HG03103 (cell line): Measurements from ENCODE around the gene ACTR3C.
"Not testable (repeated sequence)": the region's sequence is repeated elsewhere in the genome, so short reads cannot be mapped to it uniquely, and the experiment has no call there.

Experiments
- ATAC-seq: cut with Tn5 transposase; IDR thresholded peaks from one replicate; pipeline ENCODE4 v1.9.1; 2021; ENCODE audit warnings: low read depth; ENCODE audit not compliant: unreplicated experiment

Gene ACTR3C

GRCh38 chr7:150314639-150315239 is 8.6 kb downstream of the ACTR3C start:
- no peak for ATAC-seq

DNA sequence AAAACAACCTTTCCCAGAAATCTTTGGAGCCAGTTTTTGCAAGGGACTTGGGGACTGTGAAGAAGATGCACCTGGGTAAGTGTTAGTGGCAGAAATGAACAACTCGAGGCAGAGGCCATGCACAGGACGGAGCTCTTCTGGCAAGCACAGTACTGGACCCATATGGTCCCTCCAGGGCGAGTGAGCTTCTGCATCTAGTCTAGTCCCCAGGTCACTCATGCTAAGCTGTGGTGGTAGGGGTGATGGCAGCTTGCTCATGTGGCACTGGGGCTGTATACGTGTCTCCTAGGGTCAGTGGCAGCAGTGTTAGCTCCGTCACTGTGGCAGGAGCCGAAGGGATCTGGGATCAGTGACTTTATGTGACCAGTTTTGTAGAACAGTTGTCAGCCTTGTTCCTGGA is 9.5 kb downstream of the ACTR3C start:
- ATAC-seq: no peak

GRCh38 chr7:150313367-150313809 is 10.0 kb downstream of the ACTR3C start:
- no peak for ATAC-seq

GRCh38 chr7:150312649-150313366 is 10.5 kb downstream of the ACTR3C start:
- ATAC-seq: not testable (repeated sequence)

DNA sequence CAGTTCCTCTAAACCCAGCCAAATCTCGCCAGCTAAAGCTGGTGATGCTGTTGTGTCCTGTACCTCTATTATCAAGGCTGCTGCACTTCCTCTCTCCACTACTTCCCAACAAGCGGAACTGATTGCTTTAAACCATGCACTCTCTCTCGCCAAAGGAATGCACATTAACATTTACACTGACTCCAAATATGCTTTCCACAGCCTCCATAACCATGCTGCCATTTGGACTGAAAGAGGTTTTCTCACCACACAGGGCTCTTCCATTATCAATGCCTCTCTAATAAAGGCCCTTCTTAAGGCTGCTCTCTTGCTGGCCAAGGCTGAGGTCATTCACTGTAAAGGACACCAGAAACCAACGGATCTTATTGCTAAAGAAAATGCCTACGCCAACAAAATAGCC is 11.6 kb downstream of the ACTR3C start:
- ATAC-seq: no peak

DNA sequence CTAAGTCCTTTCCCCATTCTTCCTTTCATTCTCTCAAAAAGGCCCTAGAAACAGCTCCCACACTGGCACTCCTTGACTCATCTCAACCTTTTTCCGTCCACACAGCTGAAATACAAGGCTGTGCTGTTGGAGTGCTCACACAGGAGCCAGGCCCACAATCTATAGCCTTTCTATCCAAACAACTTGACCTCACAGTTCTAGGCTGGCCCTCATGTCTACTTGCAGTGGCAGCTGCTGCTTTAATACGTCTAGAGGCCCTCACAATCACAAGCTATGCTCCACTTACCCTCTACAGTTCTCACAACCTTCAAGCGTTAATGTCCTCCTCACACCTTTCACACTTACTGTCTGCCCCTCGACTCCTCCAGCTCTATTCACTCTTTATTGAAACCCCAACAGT is 12.2 kb downstream of the ACTR3C start:
- ATAC-seq: no peak

DNA sequence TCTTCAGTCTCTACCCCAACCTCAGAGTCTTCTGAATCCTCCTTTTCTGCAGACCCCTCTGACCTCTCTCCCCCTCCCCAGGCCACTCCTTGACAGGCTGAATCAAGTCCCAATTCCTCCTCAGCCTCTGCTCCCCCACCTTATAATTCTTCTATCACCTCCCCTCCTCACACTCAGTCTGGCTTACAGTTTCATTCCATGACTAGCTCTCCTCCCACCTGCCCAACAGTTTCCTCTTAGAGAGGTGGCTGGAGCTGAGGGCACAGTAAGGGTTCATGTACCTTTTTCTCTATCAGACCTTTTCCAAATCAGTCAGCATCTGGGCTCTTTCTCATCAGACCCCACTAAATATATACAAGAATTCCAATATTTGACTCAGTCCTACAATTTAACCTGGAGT is 14.8 kb downstream of the ACTR3C start:
- no peak for ATAC-seq

GRCh38 chr7:150307904-150308303 is 15.4 kb downstream of the ACTR3C start:
- ATAC-seq: no peak

DNA sequence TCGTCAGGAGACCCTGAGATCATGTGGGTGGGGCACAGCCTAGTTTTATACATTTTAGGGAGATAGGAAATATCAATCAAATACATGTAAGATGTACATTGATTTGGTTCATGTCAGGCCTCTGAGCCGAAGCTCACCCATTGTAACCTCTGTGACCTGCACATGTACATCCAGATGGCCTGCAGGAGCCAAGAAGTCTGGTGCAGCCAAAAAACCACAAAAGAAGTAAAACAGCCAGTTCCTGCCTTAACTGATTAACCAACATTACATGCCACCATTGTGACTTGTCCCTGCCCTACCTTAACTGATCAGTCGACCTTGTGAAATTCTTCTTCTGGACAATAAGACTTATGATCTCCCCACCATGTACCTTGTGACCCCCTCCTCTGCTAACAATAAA is 16.2 kb downstream of the ACTR3C start:
- ATAC-seq: no peak

DNA sequence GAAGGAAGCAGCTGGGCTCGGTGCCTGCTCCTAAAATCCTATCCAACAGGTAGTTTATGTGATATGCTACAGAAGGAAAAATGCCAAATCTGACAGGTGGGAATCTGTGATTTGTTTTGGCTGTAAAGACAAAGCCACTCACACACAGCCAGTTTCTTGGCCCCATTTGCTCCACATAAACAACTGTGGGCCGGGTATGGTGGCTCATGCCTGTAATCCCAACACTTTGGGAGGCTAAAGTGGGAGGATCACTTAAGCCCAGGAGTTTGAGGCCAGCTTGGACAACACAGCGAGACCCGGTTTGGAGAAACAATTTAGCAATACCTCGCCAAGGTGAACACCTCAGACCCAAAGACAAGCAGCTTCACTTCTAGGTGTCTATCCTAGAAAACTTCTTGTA is 17.0 kb downstream of the ACTR3C start:
- not testable (repeated sequence) for ATAC-seq

GRCh38 chr7:150305903-150306284 is 17.5 kb downstream of the ACTR3C start:
- ATAC-seq: not testable (repeated sequence)

DNA sequence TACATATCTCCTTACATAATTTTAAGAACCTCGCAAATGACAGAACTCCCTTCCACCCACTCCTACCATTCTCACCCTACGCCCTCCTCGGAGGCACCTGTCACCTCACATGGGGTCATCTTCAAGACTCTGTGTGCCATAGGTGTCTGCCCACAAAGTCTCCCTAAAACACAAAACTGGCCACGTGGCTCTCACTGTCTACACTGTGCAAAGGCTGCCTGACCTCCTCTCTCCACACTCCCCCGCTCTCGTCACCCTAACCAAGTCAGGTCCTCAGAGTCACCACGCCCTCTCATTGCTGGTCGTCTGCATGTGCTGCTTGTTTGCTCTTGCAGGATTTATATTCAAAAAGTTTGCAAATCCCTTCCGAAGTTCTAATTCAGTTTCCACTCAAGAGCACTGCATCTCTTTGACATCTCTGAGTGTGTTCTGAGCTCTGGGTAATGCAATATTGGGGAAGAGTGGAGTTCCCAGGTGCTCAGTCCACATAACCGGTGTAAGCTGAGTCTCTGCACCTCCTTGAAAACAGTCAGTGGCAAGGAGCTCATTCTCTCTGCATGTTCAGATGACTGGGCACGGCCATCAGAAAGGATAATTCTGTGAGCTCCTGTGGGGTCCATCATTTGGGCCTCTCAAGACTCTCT is 18.0 kb downstream of the ACTR3C start:
- not testable (repeated sequence) for ATAC-seq

- ATAC-seq: not testable (repeated sequence)
Observed at GRCh38 chr7:150304499-150305258, 18.7 kb downstream of the ACTR3C start.

GRCh38 chr7:150302908-150303310 is 20.4 kb downstream of the ACTR3C start:
- ATAC-seq: not testable (repeated sequence)

DNA sequence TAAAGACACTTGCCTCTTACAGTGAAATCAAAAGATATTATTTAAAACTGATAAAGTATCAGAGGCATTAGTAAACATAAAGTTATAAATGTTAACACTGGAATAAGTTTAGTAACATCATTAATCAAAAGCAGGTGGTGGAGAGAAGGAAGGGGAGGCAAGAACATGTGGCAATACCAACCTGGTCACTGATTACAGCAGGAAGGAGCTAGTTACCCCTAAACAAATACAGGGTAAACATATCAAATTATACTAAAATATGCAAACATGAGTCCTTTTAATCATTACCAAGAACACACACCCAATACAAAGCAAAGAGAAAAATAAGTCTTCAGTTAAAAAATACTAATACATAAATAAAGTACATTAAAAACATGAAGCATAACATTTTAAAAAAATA is 25.4 kb downstream of the ACTR3C start:
- ATAC-seq: not testable (repeated sequence)

DNA sequence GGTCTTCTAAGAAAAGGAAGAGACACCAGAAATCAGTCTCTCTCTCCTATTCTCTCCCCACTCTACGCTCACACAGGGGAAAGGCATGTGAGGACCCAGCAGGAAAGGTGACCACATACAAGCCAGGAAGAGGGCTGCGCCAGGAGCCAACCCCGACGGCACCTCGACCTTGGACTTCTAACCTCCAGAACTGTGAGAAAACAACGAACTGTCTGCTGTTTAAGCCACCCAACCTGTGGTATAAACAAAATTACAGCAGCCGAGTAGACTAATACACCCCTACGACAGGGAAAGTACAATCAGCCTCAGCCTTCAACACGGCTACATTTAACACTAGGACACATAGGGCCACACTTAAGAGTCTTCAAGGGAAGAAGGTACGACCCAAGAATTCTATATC is 26.5 kb downstream of the ACTR3C start:
- ATAC-seq: not testable (repeated sequence)

DNA sequence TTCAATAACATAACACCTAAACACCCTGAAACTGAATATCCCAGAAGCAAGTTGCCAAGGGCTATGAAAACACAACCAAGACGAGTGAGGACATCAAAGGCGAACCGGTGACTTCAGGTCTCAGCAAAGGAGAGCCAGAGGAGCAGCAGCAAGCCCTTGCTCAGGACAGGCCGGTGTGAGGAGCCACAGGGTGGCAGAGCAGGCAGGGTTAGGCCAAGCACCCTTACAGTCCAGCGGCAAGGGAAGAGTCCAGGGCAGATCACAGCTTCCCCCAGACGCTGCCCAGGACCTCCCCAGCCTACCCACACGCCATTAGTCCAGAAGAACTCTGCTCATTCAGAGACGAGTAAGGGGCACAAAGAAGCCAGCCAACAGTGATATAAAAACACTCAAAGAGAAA is 27.7 kb downstream of the ACTR3C start:
- not testable (repeated sequence) for ATAC-seq

GRCh38 chr7:150295027-150295426 is 28.3 kb downstream of the ACTR3C start:
- not testable (repeated sequence) for ATAC-seq

DNA sequence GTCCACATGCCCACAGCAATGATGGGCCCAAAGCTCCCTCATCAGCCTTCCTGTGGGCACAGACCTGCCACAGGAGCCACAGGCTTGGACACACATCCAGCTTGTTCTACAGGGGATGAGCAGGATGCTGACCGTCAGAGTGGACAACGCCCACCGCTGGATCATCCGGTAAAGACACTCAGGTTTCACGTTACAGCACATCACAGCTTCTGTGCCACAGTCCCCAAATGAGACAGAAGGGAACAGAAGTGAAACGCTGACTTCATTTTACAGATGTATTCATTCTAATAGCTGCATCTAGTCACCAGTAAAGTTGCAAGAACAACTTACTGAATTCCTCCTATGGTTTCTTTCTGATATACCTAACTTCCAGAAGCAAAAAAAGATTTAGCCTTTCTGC is 33.0 kb downstream of the ACTR3C start:
- ATAC-seq: not testable (repeated sequence)

DNA sequence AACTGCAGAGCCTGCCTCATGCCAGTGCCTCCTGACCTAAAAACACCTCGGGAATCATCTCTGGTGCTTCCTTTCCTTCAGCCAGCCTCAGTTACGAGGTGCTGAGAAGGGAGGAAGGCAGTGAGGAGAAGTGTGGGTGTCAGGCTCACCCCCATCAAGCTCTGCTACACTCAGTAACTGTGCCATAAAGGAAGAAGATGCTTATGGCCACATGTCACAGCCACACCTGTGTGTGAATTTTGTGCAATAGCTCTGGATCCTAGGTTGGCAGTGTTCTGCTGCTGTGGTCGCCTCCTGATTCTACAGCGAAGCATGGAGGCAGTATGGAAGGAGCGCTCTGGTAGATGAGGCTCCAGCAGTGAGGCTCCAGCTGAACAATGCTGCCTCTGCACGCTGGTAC is 34.5 kb downstream of the ACTR3C start:
- ATAC-seq: not testable (repeated sequence)

DNA sequence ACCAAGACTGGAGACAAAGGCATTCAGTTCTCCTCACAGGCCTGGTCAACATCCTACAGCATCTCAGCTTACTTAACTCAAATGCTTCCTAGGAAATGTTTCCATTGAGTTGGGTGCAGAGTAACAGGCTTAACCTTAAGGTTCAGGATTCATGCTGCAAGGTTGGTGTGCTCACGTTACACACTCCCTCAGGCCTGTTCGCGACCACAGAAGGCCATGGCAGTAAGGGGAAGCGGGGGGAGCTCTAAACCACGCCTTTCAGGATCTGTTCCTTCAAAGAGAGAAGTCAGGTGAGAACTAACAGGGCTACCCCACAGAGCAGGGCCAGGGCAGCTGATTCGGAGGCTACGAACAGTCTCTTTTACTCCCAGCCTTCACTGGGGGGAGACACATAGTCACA is 35.5 kb downstream of the ACTR3C start:
- ATAC-seq: not testable (repeated sequence)
